Muscle of leg (tissue), 11 donors: ENCODE data around the gene UMAD1. TPM values are rescaled to one million over a fixed set of nuclear protein-coding genes. Genes with fewer than 3 reads are reported as not detected.

Experiments
- DNase-seq: peaks from one replicate; pipeline ENCODE4 v3.0.0; 2013
- H3K27ac ChIP-seq: one replicate; pipeline ENCODE4 v1.5.1; 2013; ENCODE audit warnings: mild to moderate bottlenecking, low read length, control low read depth
- H3K27me3 ChIP-seq: one replicate; pipeline ENCODE4 v1.6.1; 2013; ENCODE audit warnings: low read length; ENCODE audit not compliant: control insufficient read depth, insufficient read depth
- H3K36me3 ChIP-seq: one replicate; pipeline ENCODE4 v1.6.1; 2013; ENCODE audit warnings: low read length; ENCODE audit not compliant: control insufficient read depth, insufficient read depth
- H3K4me1 ChIP-seq: one replicate; pipeline ENCODE4 v1.6.1; 2013; ENCODE audit warnings: low read length; ENCODE audit not compliant: control insufficient read depth, insufficient read depth
- H3K4me3 ChIP-seq: one replicate; pipeline ENCODE4 v1.5.1; 2013; ENCODE audit warnings: low read length, control low read depth
- H3K9me3 ChIP-seq: replicated peaks from 2 replicates; pipeline ENCODE4 v1.6.1; 2013; ENCODE audit warnings: low read depth, low read length; ENCODE audit not compliant: control insufficient read depth
- WGBS: methylation state at CpG from one replicate; pipeline ENCODE4 v1.1.5; 2013; ENCODE audit warnings: missing lambda C conversion rate; ENCODE audit not compliant: insufficient coverage; 5-methylcytosine and 5-hydroxymethylcytosine counted together
- polyA plus RNA-seq, 8 donors: library from polyadenylated mRNA; unstranded; fragments of 120-200 nt; gene quantifications; one replicate each; pipeline versions ENCODE4 v1.2.1 to v1.2.3, GENCODE V29; 2013; ENCODE audit warnings: inconsistent platforms in 1 of 8, low replicate concordance in 1 of 8; ENCODE audit not compliant: insufficient read length in 8 of 8, insufficient read depth in 1 of 8
- total RNA-seq: library from RNA; stranded (reverse); fragments of 120-200 nt; gene quantifications from one replicate; pipeline ENCODE4 v1.2.4, GENCODE V29; 2013

The UMAD1 gene
- total and polyA plus RNA-seq, 9 donors, result 7.4 to 11.8 (median 9.1) TPM

GRCh38 chr7:7921830-7922229, 281.3 kb downstream of the UMAD1 start:
- no peaks in the 10 kb centered on the region for H3K9me3 ChIP-seq
- no peak overlapping the region for H3K27ac ChIP-seq
- no peak for DNase-seq
- no peaks in the 10 kb centered on the region for H3K4me1 ChIP-seq
- H3K27me3 ChIP-seq, result no peaks in the 10 kb centered on the region
- no peak overlapping the region for H3K4me3 ChIP-seq
- no peaks in the 10 kb centered on the region for H3K36me3 ChIP-seq

DNA sequence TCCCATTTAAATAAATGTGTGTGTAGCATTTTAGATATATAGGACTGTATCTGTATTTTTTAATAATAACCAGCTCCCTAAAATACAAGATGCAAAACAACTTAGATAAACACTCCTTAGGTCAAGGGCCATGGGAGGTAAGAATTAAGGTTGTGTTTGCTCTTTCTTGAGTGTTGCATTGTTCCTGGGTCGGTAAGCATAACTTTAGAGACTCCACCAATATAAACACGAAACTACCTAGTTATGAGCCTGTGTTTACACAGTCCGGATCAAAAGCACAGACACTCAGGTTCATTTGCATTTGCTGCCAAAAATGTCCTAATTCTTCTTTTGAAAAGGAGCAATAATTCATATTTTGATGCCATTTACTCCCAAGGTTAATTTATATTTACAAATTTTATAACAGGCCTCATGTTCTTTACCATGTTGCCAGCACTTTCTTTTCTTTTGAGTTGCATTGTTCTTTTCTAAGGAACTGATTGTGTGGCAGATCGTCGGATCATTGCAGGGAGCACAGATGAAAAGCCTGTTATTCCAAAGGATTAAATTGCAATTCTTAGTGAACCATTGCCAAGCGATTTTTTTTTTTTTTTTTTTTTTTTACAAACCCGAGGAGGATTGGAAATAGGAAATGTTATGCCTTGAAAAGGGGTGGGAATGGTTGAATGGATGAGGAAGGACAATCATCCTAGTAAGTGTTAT, 282.3 kb downstream of the UMAD1 start:
- DNase-seq, result no peak
- no peaks in the 10 kb centered on the region for H3K9me3 ChIP-seq
- no CpG with 5 or more reads among the region's 7 CpGs for WGBS
- H3K36me3 ChIP-seq, result no peaks in the 10 kb centered on the region
- H3K27ac ChIP-seq, result no peak overlapping the region
- H3K27me3 ChIP-seq, result no peaks in the 10 kb centered on the region
- no peak overlapping the region for H3K4me3 ChIP-seq
- H3K4me1 ChIP-seq, result no peaks in the 10 kb centered on the region

GRCh38 chr7:7923818-7924217, 283.3 kb downstream of the UMAD1 start:
- Histone ChIP-seq H3K36me3 (no peaks in the 10 kb centered on the region), H3K27me3 (no peaks in the 10 kb centered on the region), H3K4me1 (no peaks in the 10 kb centered on the region), H3K4me3 (no peak overlapping the region), H3K27ac (no peak overlapping the region), H3K9me3 (no peaks in the 10 kb centered on the region)
- WGBS, result no CpG with 5 or more reads among the region's 1 CpG
- DNase-seq, result no peak

DNA sequence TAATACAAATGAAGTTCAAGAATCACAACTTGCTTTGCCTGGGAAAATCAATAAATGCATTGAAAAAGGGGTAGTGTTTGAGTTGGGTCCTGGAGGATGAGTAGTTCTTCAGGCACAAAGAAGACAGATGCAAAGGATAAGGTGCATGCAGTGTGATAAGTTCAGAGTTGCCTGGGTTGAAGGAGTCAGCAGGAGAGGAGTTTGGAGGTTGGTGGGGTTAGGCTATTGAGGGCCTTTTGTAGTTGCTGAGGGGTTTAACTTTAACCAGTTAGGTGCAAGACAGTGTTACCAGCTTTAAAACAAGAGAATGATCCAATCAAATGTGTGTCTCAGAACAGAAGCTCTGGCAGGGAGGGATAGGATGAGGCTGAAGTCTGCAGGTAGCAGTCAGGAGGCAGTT, 283.8 kb downstream of the UMAD1 start:
- Histone ChIP-seq H3K27ac (no peak overlapping the region), H3K4me3 (no peak overlapping the region), H3K27me3 (no peaks in the 10 kb centered on the region), H3K9me3 (no peaks in the 10 kb centered on the region), H3K4me1 (no peaks in the 10 kb centered on the region), H3K36me3 (no peaks in the 10 kb centered on the region)
- no peak for DNase-seq

Other genes starting within 250 kb of the UMAD1 start
- 0.75 TPM for gene COL28A1, start 104.9 kb upstream of the UMAD1 start, total RNA-seq
- 1 to 10 TPM in 2 of 8 donors, under 1 TPM in 6; 0.34 to 1.7 (median 0.73) TPM for gene COL28A1, start 104.9 kb upstream of the UMAD1 start, polyA plus RNA-seq
- 32.6 TPM for gene MIOS, start 73.9 kb upstream of the UMAD1 start, total RNA-seq
- gene MIOS, start 73.9 kb upstream of the UMAD1 start, polyA plus RNA-seq, result 10 to 100 TPM; 20.7 to 29.5 (median 26.8) TPM
- 28.1 TPM for gene RPA3, start 77.9 kb downstream of the UMAD1 start, total RNA-seq
- 10 to 100 TPM; 22.2 to 27.8 (median 26.3) TPM for gene RPA3, start 77.9 kb downstream of the UMAD1 start, polyA plus RNA-seq